ENCODE measurements around the gene KLHL25. TPM values are rescaled to one million over a fixed set of nuclear protein-coding genes. Genes with fewer than 3 reads are reported as not detected.

KLHL25 gene
- total RNA-seq, 1 experiment from 2014 or later, result 18.4 TPM

DNA sequence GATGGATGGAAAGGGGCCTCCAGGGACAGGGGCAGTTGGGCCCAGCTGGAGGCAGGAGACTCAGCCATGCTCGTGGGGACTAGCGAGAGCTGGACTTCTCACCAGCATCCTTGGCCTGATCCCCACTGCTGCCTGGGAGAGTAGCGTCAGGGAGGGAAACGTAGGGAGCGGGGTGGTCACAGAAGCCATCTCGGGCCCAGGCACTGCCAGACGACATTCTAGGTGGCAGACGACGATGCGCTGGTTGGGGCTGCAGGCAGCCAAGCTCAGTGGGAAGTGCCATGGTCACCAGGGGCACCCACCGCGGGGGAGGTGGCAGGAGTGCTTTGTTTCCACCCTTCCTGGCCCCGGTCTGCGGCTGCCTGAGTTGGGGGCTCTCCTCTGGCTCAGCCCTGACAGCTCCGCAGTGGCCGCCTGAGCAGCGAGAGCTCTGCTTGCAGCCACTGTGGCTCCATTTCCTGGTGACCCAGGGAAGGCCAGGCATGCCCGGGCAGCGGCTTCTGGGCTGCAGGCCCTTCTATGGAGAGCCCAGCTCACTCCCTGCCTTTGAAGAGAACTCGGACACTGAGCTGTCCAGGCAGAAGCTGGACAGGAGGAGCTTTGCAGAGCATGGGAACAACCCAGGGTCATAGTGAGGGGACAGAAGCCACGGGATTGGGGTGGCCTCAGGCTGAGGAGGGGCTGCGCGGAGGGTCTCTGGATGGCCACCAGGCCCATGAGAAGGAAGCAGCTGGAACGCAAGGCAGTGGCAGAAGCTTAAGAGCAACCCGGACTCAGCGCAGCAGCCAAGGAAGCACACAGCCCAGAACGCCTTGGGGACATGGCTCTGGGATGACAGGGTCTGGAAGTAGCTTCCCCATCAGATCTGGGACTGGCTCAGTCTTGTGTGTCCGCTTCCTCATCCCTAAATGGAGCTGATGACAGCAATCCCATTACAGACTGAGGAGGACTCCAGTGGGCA, 30.8 kb downstream of the KLHL25 start:
- no peak overlapping the region for H4K5ac ChIP-seq (ENCODE audit: insufficient read length, low read depth, low read length)
- no peak overlapping the region for H3T11ph ChIP-seq (ENCODE audit: low read length)
- no peak overlapping the region for H4K91ac ChIP-seq (ENCODE audit: insufficient read length, low read depth, low read length)
- H3K14ac ChIP-seq (ENCODE audit: insufficient read depth, low read length), result peak overlapping the region; percentile 16; the same call in 1 of the 2 replicates
- H4K20me1 ChIP-seq (ENCODE audit: control insufficient read depth, insufficient read depth, insufficient read length), result no peaks in the 10 kb centered on the region
- WGBS (ENCODE audit: extremely low coverage, insufficient read length, low lambda C conversion rate), result no CpG with 5 or more reads among the region's 28 CpGs
- no peaks in the 10 kb centered on the region; the same call in 1 of the 2 replicates for H3K79me2 ChIP-seq (ENCODE audit: insufficient read depth, low read length)
- H2BK15ac ChIP-seq (ENCODE audit: low read depth, low read length), result no peak overlapping the region
- H2BK5ac ChIP-seq (ENCODE audit: insufficient read length, low read length), result no peak overlapping the region
- no peak overlapping the region for H3K18ac ChIP-seq (ENCODE audit: insufficient read length, low read depth, low read length)
- H2AFZ ChIP-seq (ENCODE audit: low read length), result no peak overlapping the region
- H3K9me3 ChIP-seq (ENCODE audit: control insufficient read depth, low read depth, low read length), result no peaks in the 10 kb centered on the region
- Mint-ChIP-seq H3K36me3 (ENCODE audit: insufficient read depth in 1 of 3, low read depth in 3 of 3) (peaks cover 15 to 29% (median 20%) of the 10 kb centered on the region in 3 experiments; a peak in 6 of 7 replicates), H3K27me3 (ENCODE audit: low read depth) (no peaks in the 10 kb centered on the region), H3K27ac (peak overlapping the region; percentile 77 to 92 (median 84)), H3K4me1 (peaks cover 15 to 29% of the 10 kb centered on the region in 2 experiments), H3K9me3 (no peaks in the 10 kb centered on the region; a peak in 1 of 5 replicates), H3K4me3 (no peak overlapping the region)
- H2AK5ac ChIP-seq (ENCODE audit: insufficient read length, low read length), result no peak overlapping the region
- no peaks in the 10 kb centered on the region for H3K4me1 ChIP-seq (ENCODE audit: insufficient read depth, low read length)
- no peak overlapping the region for H3K23ac ChIP-seq (ENCODE audit: insufficient read length, low read depth, low read length)
- DNase-seq, result no peak
- H3K4ac ChIP-seq (ENCODE audit: low read depth, low read length), result no peak overlapping the region
- no peak overlapping the region for H3K56ac ChIP-seq (ENCODE audit: insufficient read length, low read depth, low read length)
- H2BK20ac ChIP-seq (ENCODE audit: low read depth, low read length, poor library complexity, severe bottlenecking), result no peak overlapping the region
- no peak overlapping the region for H2BK12ac ChIP-seq (ENCODE audit: insufficient read length, low read depth, low read length)
- TF ChIP-seq, protein P1, sequence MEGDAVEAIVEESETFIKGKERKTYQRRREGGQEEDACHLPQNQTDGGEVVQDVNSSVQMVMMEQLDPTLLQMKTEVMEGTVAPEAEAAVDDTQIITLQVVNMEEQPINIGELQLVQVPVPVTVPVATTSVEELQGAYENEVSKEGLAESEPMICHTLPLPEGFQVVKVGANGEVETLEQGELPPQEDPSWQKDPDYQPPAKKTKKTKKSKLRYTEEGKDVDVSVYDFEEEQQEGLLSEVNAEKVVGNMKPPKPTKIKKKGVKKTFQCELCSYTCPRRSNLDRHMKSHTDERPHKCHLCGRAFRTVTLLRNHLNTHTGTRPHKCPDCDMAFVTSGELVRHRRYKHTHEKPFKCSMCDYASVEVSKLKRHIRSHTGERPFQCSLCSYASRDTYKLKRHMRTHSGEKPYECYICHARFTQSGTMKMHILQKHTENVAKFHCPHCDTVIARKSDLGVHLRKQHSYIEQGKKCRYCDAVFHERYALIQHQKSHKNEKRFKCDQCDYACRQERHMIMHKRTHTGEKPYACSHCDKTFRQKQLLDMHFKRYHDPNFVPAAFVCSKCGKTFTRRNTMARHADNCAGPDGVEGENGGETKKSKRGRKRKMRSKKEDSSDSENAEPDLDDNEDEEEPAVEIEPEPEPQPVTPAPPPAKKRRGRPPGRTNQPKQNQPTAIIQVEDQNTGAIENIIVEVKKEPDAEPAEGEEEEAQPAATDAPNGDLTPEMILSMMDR (conservative IDR thresholded peaks at IDR 0.05), result no peak
- H3K4me2 ChIP-seq (ENCODE audit: insufficient read depth, insufficient read length, low read length), result no peak overlapping the region
- no peaks in the 10 kb centered on the region for H3K27me3 ChIP-seq (ENCODE audit: insufficient read depth, low read length)
- H3K27ac ChIP-seq (ENCODE audit: insufficient read length, low read depth, low read length), result no peak overlapping the region
- H3K9ac ChIP-seq (ENCODE audit: extremely low read depth, insufficient read length, low read length), result no peak overlapping the region
- peaks cover 2% of the 10 kb centered on the region for H3K79me1 ChIP-seq (ENCODE audit: insufficient read depth, low read depth, low read length, poor library complexity, severe bottlenecking)
- H4K8ac ChIP-seq (replicated peaks; ENCODE audit: insufficient read length, low read depth, low read length), result no peak overlapping the region
- no peak overlapping the region for H2BK120ac ChIP-seq (ENCODE audit: low read depth, low read length, poor library complexity, severe bottlenecking)
- H3K23me2 ChIP-seq (ENCODE audit: insufficient read length, low read depth, low read length, poor library complexity, severe bottlenecking), result no peaks in the 10 kb centered on the region
